Endothelial cell of umbilical vein (primary cell): Measurements from ENCODE around the gene ZNF462. TPM values are rescaled to one million over a fixed set of nuclear protein-coding genes. Genes with fewer than 3 reads are reported as not detected.

Source experiments
- BruUV-seq: library from RNA; stranded (reverse); fragments of 400-500 nt; replicated peaks from 2 replicates; lab custom pipeline; 2021; lab: Mats Ljungman, UMichigan
- CTCF ChIA-PET: fragments of 300-600, 350-600 bp; sonication (Branson Sonifier 250); formaldehyde crosslinking; loops from one replicate; lab custom pipeline; 2021; ENCODE audit warnings: antibody characterized with exemption, inconsistent platforms; lab: Charles Lee
- POLR2A ChIA-PET: fragments of 300-600, 350-600 bp; sonication (Branson Sonifier 250); formaldehyde crosslinking; loops from one replicate; lab custom pipeline; 2021; ENCODE audit warnings: antibody characterized with exemption, inconsistent platforms; lab: Charles Lee
- DNase-seq: peaks from one replicate; pipeline ENCODE4 v3.0.0-alpha.2; 2011; ENCODE audit warnings: low read depth, low spot score
- FAIRE-seq: peaks from 2 replicates; lab custom pipeline; 2011; peaks lifted over from hg19 to GRCh38; lab: Jason Lieb, UNC
- H2AFZ ChIP-seq: 2 replicates; pipeline ENCODE4 v1.6.0; 2012; ENCODE audit warnings: low read depth, low read length, control low read depth, inconsistent platforms
- H3K27ac ChIP-seq: 2 replicates; pipeline ENCODE4 v1.5.1; 2011; ENCODE audit warnings: low read depth, mild to moderate bottlenecking, control low read depth, low read length, moderate library complexity; ENCODE audit not compliant: insufficient read depth
- H3K27me3 ChIP-seq, 2 experiments: 2 replicates each; pipeline versions ENCODE4 v1.6.0 to v1.6.1; 2011; ENCODE audit warnings: low read length in 2 of 2, mixed read lengths in 1 of 2; ENCODE audit not compliant: control insufficient read depth in 2 of 2, insufficient read depth in 2 of 2
- H3K36me3 ChIP-seq, 2 experiments: 2 replicates in 1 of 2; 3 replicates in 1 of 2; pipeline ENCODE4 v1.5.1; 2011; ENCODE audit warnings: low read length in 2 of 2, mild to moderate bottlenecking in 1 of 2, moderate library complexity in 1 of 2; ENCODE audit not compliant: control insufficient read depth in 2 of 2, insufficient read depth in 2 of 2; ENCODE audit errors: extremely low read depth in 1 of 2
- H3K4me1 ChIP-seq: 3 replicates; pipeline ENCODE4 v1.5.1; 2011; ENCODE audit warnings: mild to moderate bottlenecking, low read length; ENCODE audit not compliant: control insufficient read depth, insufficient read depth; ENCODE audit errors: extremely low read depth
- H3K4me2 ChIP-seq: 2 replicates; pipeline ENCODE4 v1.6.1; 2011; ENCODE audit warnings: low read length, control low read depth, mixed read lengths; ENCODE audit not compliant: insufficient read depth
- H3K4me3 ChIP-seq, 3 experiments: fragments of 200-600 bp in 1 of 3; sonication (generic), shearing (Covaris generic) in 1 of 3; replicated peaks in 1 of 3; 2 replicates each; pipeline ENCODE4 v1.5.1; 2011 to 2016; ENCODE audit warnings: control low read depth in 3 of 3, low read length in 3 of 3, mild to moderate bottlenecking in 2 of 3, inconsistent platforms in 1 of 3, low read depth in 1 of 3, moderate library complexity in 1 of 3; ENCODE audit not compliant: insufficient read depth in 1 of 3
- H3K79me2 ChIP-seq: 2 replicates; pipeline ENCODE4 v1.6.0; 2012; ENCODE audit warnings: low read length, inconsistent platforms; ENCODE audit not compliant: control insufficient read depth, insufficient read depth
- H3K9ac ChIP-seq: replicated peaks from 2 replicates; pipeline ENCODE3; 2011; ENCODE audit warnings: low read length, control low read depth; ENCODE audit not compliant: insufficient read depth; ENCODE audit errors: extremely low read depth
- H3K9me1 ChIP-seq: replicated peaks from 3 replicates; pipeline ENCODE4 v1.6.0; 2011; ENCODE audit warnings: mild to moderate bottlenecking, low read length; ENCODE audit not compliant: control insufficient read depth, insufficient read depth; ENCODE audit errors: extremely low read depth
- H3K9me3 ChIP-seq: replicated peaks from 2 replicates; pipeline ENCODE4 v1.5.1; 2012; ENCODE audit warnings: low read length, inconsistent platforms; ENCODE audit not compliant: control insufficient read depth, insufficient read depth
- H4K20me1 ChIP-seq: replicated peaks from 2 replicates; pipeline ENCODE3; 2011; ENCODE audit warnings: mild to moderate bottlenecking, low read length; ENCODE audit not compliant: control insufficient read depth, insufficient read depth; ENCODE audit errors: extremely low read depth
- EZH2 ChIP-seq: IDR thresholded peaks from 2 replicates; pipeline ENCODE4 v1.6.1; 2012; ENCODE audit warnings: borderline replicate concordance, low read depth, mild to moderate bottlenecking, moderate library complexity, low read length, inconsistent platforms; ENCODE audit not compliant: severe bottlenecking
- FOS ChIP-seq: IDR thresholded peaks from 2 replicates; pipeline ENCODE4 v1.6.1; 2011; ENCODE audit warnings: mild to moderate bottlenecking, low read length, moderate library complexity, borderline replicate concordance; ENCODE audit not compliant: insufficient read depth
- GATA2 ChIP-seq: IDR thresholded peaks from 2 replicates; pipeline ENCODE4 v1.7.0; 2011; ENCODE audit warnings: low read depth, mild to moderate bottlenecking, moderate library complexity, mixed read lengths, low read length; ENCODE audit not compliant: insufficient read length, insufficient read depth
- JUN ChIP-seq: IDR thresholded peaks from 2 replicates; pipeline ENCODE4 v1.6.1; 2011; ENCODE audit warnings: borderline replicate concordance, low read depth; ENCODE audit not compliant: insufficient read length, insufficient read depth
- MYC ChIP-seq: IDR thresholded peaks from one replicate; pipeline ENCODE4 v1.6.1; 2011; ENCODE audit warnings: mild to moderate bottlenecking, low read depth, low read length
- POLR2A ChIP-seq: IDR thresholded peaks from 2 replicates; pipeline ENCODE4 v1.6.1; 2012; ENCODE audit warnings: low read depth, mild to moderate bottlenecking, control low read depth, low read length
- POLR2AphosphoS5 ChIP-seq: IDR thresholded peaks from 2 replicates; pipeline ENCODE4 v1.6.1; 2012; ENCODE audit warnings: low read depth, mild to moderate bottlenecking, control low read depth, low read length, moderate library complexity; ENCODE audit not compliant: insufficient read depth
- dilution Hi-C: fragments of 300-500 bp; cut with MboI; formaldehyde crosslinking; loops from one replicate; pipeline ENCODE4 v1.15.0; 2019; ENCODE audit warnings: low sequenced_read_pairs; ENCODE audit not compliant: extremely low pct_ligation_motif_present
- intact Hi-C: fragments of 100-400 bp; cut with micrococcal nuclease; formaldehyde crosslinking; loops from one replicate; pipeline ENCODE4 v1.10.0; 2022
- polyA plus RNA-seq, 4 experiments: library from polyadenylated mRNA; depleted of rRNA in 3 of 4; stranded (reverse) in 3 of 4; unstranded in 1 of 4; fragments of >200 nt; gene quantifications; 2 replicates each; pipeline versions ENCODE4 v1.2.1 to v1.2.3, GENCODE V29; 2011 to 2012; ENCODE audit warnings: missing spikeins in 1 of 4
- total RNA-seq: library from RNA; stranded (reverse); gene quantifications from 2 replicates; pipeline ENCODE4 v1.2.3, GENCODE V29; 2021
- TF ChIP-seq, protein P1 (sequence below), 2 donors: IDR thresholded peaks; 1 replicate in 1 of 2; 2 replicates in 1 of 2; pipeline ENCODE4 v1.5.1; 2011; ENCODE audit warnings: low read length in 2 of 2, mild to moderate bottlenecking in 2 of 2, moderate library complexity in 2 of 2, control low read depth in 1 of 2, inconsistent platforms in 1 of 2, low read depth in 1 of 2; ENCODE audit not compliant: insufficient read depth in 1 of 2; ENCODE audit errors: extremely low read depth in 1 of 2
- TF ChIP-seq, protein P2 (sequence below): IDR thresholded peaks from 2 replicates; pipeline ENCODE4 v1.6.1; 2011; ENCODE audit not compliant: insufficient read depth, insufficient read length

Gene ZNF462
- total and polyA plus RNA-seq, 2 donors (not counting 3 experiments of a cell fraction or from before 2014, with no cell fraction given): 6.2 to 24.7 TPM

DNA sequence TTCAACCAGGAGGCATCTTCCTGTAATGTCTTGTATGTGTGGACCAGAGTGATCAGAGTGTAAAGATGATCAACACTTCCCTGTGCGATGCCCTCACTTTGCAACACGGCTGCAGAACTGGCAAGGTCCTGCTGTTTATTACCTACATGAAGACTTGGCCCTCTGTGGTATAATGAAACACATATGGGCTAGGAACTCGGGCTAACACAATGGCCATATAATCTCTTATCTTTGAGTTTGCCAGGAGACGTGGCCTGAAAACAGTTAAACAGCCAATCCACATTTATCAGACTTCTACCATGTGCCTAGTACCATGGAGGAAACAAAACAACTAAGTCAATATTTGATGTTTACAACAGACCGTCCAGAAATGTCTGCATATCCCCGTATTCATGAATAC is 145.5 kb downstream of the ZNF462 start:
- POLR2A ChIA-PET: no interaction called here
- dilution Hi-C loops: no loop called here
- no peaks in the 10 kb centered on the region for H3K4me1 ChIP-seq
- DNase-seq: no peak
- no peaks in the 10 kb centered on the region for H4K20me1 ChIP-seq
- no TSS peak for BruUV-seq
- H3K9me1 ChIP-seq: no peaks in the 10 kb centered on the region
- H3K9ac ChIP-seq: no peak overlapping the region
- H2AFZ ChIP-seq: no peak overlapping the region
- no peak overlapping the region for H3K27ac ChIP-seq
- no peaks in the 10 kb centered on the region for H3K9me3 ChIP-seq
- CTCF ChIA-PET: no interaction called here
- no peak overlapping the region for H3K4me3 ChIP-seq
- intact Hi-C loops: no loop called here
- TF ChIP-seq FOS (no peak), JUN (no peak), POLR2AphosphoS5 (no peak), MYC (no peak), EZH2 (no peak), GATA2 (no peak), POLR2A (no peak)
- TF ChIP-seq, protein P1, sequence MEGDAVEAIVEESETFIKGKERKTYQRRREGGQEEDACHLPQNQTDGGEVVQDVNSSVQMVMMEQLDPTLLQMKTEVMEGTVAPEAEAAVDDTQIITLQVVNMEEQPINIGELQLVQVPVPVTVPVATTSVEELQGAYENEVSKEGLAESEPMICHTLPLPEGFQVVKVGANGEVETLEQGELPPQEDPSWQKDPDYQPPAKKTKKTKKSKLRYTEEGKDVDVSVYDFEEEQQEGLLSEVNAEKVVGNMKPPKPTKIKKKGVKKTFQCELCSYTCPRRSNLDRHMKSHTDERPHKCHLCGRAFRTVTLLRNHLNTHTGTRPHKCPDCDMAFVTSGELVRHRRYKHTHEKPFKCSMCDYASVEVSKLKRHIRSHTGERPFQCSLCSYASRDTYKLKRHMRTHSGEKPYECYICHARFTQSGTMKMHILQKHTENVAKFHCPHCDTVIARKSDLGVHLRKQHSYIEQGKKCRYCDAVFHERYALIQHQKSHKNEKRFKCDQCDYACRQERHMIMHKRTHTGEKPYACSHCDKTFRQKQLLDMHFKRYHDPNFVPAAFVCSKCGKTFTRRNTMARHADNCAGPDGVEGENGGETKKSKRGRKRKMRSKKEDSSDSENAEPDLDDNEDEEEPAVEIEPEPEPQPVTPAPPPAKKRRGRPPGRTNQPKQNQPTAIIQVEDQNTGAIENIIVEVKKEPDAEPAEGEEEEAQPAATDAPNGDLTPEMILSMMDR (IDR thresholded peaks at IDR 0.05; ENCODE audit: extremely low read depth in 1 of 2, insufficient read depth in 1 of 2, low read depth in 1 of 2, low read length in 2 of 2): no peak
- TF ChIP-seq, protein P2, sequence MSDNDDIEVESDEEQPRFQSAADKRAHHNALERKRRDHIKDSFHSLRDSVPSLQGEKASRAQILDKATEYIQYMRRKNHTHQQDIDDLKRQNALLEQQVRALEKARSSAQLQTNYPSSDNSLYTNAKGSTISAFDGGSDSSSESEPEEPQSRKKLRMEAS: no peak
- peaks cover 0 to 5% of the 10 kb centered on the region in 2 experiments for H3K36me3 ChIP-seq
- H3K79me2 ChIP-seq: no peaks in the 10 kb centered on the region
- H3K4me2 ChIP-seq: no peak overlapping the region
- H3K27me3 ChIP-seq: no peaks in the 10 kb centered on the region
- FAIRE-seq: no peak
